Ovary (tissue), 10 donors: ENCODE data around the gene ZNF566. TPM values are rescaled to one million over a fixed set of nuclear protein-coding genes. Genes with fewer than 3 reads are reported as not detected.

ENCODE experiments used
- DNase-seq, 5 donors: peaks; one replicate each; pipeline ENCODE4 v3.0.0-alpha.2; 2019 to 2020
- H3K27ac ChIP-seq, 2 donors: fragments of 200-600 bp; one replicate each; pipeline versions ENCODE4 v1.5.1 to v1.8.0; 2019 to 2022
- H3K27me3 ChIP-seq: fragments of 200-600 bp; one replicate; pipeline ENCODE4 v1.8.0; 2022
- H3K36me3 ChIP-seq: fragments of 200-600 bp; sonication (generic); one replicate; pipeline ENCODE4 v1.5.1; 2019
- H3K4me1 ChIP-seq: one replicate; pipeline ENCODE4 v1.8.1; 2013; ENCODE audit warnings: mild to moderate bottlenecking, moderate library complexity; ENCODE audit not compliant: insufficient read depth
- H3K4me3 ChIP-seq: fragments of 200-600 bp; sonication (generic); one replicate; pipeline ENCODE4 v1.5.1; 2017
- H3K9me3 ChIP-seq, 2 donors: fragments of 200-600 bp in 1 of 2; sonication (generic) in 1 of 2; one replicate each; pipeline versions ENCODE4 v1.5.1 to v1.8.1; 2013 to 2019; ENCODE audit warnings: mild to moderate bottlenecking in 1 of 2, moderate library complexity in 1 of 2
- CTCF ChIP-seq, 3 donors: fragments of 450-650 bp in 2 of 3; fragments of 200-600 bp in 1 of 3; IDR thresholded peaks; one replicate each; pipeline versions ENCODE4 v1.5.1 to v1.8.0; 2016 to 2022; ENCODE audit warnings: antibody characterized with exemption in 3 of 3, mild to moderate bottlenecking in 1 of 3
- EP300 ChIP-seq: sonication (generic); formaldehyde crosslinking; IDR thresholded peaks from one replicate; pipeline ENCODE4 v1.6.1; 2017; ENCODE audit warnings: antibody characterized with exemption
- POLR2A ChIP-seq: fragments of 450-650 bp; IDR thresholded peaks from one replicate; pipeline ENCODE4 v1.6.1; 2017; ENCODE audit warnings: antibody characterized with exemption, mild to moderate bottlenecking, moderate library complexity
- WGBS, 3 donors: extraction: QIAGEN DNeasy Blood & Tissue Kit in 1 of 3; methylation state at CpG; one replicate each; pipeline versions ENCODE4 v1.1.5 to v1.1.7; 2013 to 2017; 5-methylcytosine and 5-hydroxymethylcytosine counted together
- intact Hi-C, 4 donors: fragments of 100-400 bp; cut with DNase I; formaldehyde crosslinking; loops; one replicate each; pipeline versions ENCODE4 v1.11.0 to v1.15.1; 2022 to 2023
- long read RNA-seq, 3 donors: library from polyadenylated mRNA in 2 of 3; unstranded in 2 of 3; transcript quantifications; one replicate each; pipeline ENCODE4 v2.0.0 and lab custom pipeline, GENCODE V29; 2021 to 2026
- polyA plus RNA-seq, 2 donors: library from polyadenylated mRNA; stranded (reverse); fragments of 200-250 nt in 1 of 2; fragments of 350-450 nt in 1 of 2; fragmentation: Illumina TruSeq in 1 of 2; extraction: RNeasy Lipid Tissue Mini Kit (QIAGEN cat#74804) in 1 of 2; gene quantifications; one replicate each; pipeline ENCODE4 v1.2.3, GENCODE V29; 2013 to 2014
- total RNA-seq, 7 donors: library from RNA; depleted of rRNA in 2 of 7; stranded (reverse); fragments of >200 nt in 2 of 7; fragmentation: NEBNext Ultra II Directional in 3 of 7; extraction: Animal tissue kit (Norgen Biotek cat#: 25700) in 3 of 7; gene quantifications; one replicate each; pipeline versions ENCODE4 v1.1.0 to v1.2.4, GENCODE V29; 2016 to 2023
- donor health status: DM: no; HTN: no; CAD: no; lungs with moderate emphysema.
- donor health status: DM: no; HTN: no; CAD: no.
- donor health status: Bipolar disorder and iron deficiency.
- donor health status: DM: yes; HTN: yes; CAD: no.
- donor health status: DM: no; HTN: no; CAD: no.
- donor health status: DM: yes; HTN: yes; CAD: no.

The ZNF566 gene
- total RNA-seq (10 to 100 TPM in 6 of 7 donors, 1 to 10 TPM in 1; 8.6 to 22.0 (median 16.4) TPM), polyA plus RNA-seq (1 to 10 TPM; 6.1 to 9.3 TPM)
- long read RNA-seq, donor 1, partial matches to known transcripts, result 2 of 12 reads
- long read RNA-seq, donor 1, other reads (novel, unspliced or antisense), result 4 of 12 reads
- long read RNA-seq, donor 2, full-length matches to known transcripts, result 6 of 6 reads
- long read RNA-seq, donor 2, partial matches to known transcripts, result 0 of 6 reads
- long read RNA-seq, donor 2, other reads (novel, unspliced or antisense), result 0 of 6 reads
- long read RNA-seq, donor 3, partial matches to known transcripts, result 0 of 11 reads
- long read RNA-seq, donor 3, other reads (novel, unspliced or antisense), result 8 of 11 reads

- Histone ChIP-seq H3K9me3 (no peaks in the 10 kb centered on the region), H3K4me3 (peak within 1 kb of the TSS; percentile 61), H3K27ac (peak within 1 kb of the TSS; percentile 88 to 89), H3K4me1 (peaks cover 3% of the 10 kb centered on the region), H3K36me3 (no peaks in the 10 kb centered on the region), H3K27me3 (no peaks in the 10 kb centered on the region)
- TF ChIP-seq POLR2A, result peak; percentile 51
- no peak for TF ChIP-seq CTCF (IDR thresholded peaks at IDR 0.05)
- no peak for TF ChIP-seq EP300
- DNase-seq, result peak; percentile 86 to 91 (median 90)
- WGBS, 3 donors, result 0 to 1% (median 0%) methylated on average over 53 of the region's 53 CpGs
- intact Hi-C loops, result no loop called here
These were observed at the start of gene ZNF566 for GRCh38 chr19:36489118-36489919. ZNF566 (minus strand) TSS chr19:36489561; CDS start chr19:36476557, 13,004 bp downstream.

GRCh38 chr19:36528921-36529518 is 39.7 kb upstream of the ZNF566 start:
- intact Hi-C loops, result no loop called here
- H3K36me3 ChIP-seq, result no peaks in the 10 kb centered on the region
- 10 to 12% (median 11%) methylated on average over 12 of the region's 12 CpGs for WGBS, 3 donors
- peaks cover 6% of the 10 kb centered on the region for H3K4me1 ChIP-seq
- peak overlapping the region in 1 of 2 donors; percentile 94 for H3K27ac ChIP-seq
- H3K9me3 ChIP-seq, result peaks cover 0 to 20% of the 10 kb centered on the region in 2 donors
- TF ChIP-seq POLR2A (no peak), EP300 (no peak), CTCF (IDR thresholded peaks at IDR 0.05) (no peak)
- peak in 1 of 5 donors; percentile 18 for DNase-seq
- H3K4me3 ChIP-seq, result peak overlapping the region; percentile 82
- H3K27me3 ChIP-seq, result no peaks in the 10 kb centered on the region

DNA sequence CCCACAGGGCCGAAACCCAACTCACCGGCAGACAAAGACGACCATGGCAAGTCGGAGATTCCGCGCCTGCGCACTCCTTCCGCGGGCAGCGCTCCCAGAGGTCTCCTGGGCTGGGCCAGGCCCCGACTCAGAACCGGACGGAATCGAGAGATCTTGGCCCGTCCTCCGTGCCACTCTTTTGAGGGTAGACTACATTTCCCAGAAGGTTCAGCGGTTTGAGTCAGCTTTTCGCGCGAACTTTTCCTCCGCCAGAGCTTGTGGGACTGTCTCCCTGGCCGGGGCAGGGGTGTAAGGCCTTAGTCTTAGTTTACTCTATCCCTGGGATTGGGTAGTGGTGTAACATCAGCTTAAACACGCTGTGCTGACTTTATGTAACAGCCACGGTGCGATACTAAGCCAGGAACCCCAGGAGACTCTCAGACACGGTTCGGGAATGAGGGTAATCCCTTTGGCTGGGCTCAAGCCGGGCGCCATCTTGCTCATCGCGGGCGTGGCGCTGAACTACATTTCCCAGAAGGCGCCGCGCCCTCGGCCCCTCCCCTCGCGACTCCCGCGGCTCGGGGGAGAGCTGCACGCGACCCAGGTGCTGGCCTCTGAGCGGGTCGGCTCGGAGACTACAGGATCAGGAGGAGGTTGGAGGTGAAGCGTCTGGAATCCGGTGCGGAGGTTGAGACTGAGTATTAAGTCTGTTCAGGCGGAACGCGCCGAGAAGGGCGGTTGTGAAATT is 39.0 kb upstream of the ZNF566 start, which contains the start of gene ZNF260:
Gene ZNF260 (minus strand): TSS at position 78 of the 727 bp plus-strand sequence. CDS start 13,033 bp downstream, outside the sequence.
- H3K4me1 ChIP-seq, result peaks cover 6% of the 10 kb centered on the region
- no peaks in the 10 kb centered on the region for H3K27me3 ChIP-seq
- intact Hi-C loops, result no loop called here
- peak within 1 kb of the TSS; percentile 94 for H3K27ac ChIP-seq
- no peaks in the 10 kb centered on the region for H3K36me3 ChIP-seq
- 0 to 1% (median 0%) methylated on average over 46 to 55 of the region's 55 CpGs for WGBS, 3 donors
- TF ChIP-seq EP300, result no peak
- peak; percentile 59 for TF ChIP-seq POLR2A
- no peak for TF ChIP-seq CTCF (IDR thresholded peaks at IDR 0.05)
- peaks cover 0 to 18% of the 10 kb centered on the region in 2 donors for H3K9me3 ChIP-seq
- peak within 1 kb of the TSS; percentile 82 for H3K4me3 ChIP-seq
- peak; percentile 97 to 98 (median 97) for DNase-seq

GRCh38 chr19:36527873-36528193 is 38.5 kb upstream of the ZNF566 start:
- Histone ChIP-seq H3K9me3 (peaks cover 0 to 19% of the 10 kb centered on the region in 2 donors), H3K4me1 (peaks cover 6% of the 10 kb centered on the region), H3K36me3 (no peaks in the 10 kb centered on the region), H3K27me3 (no peaks in the 10 kb centered on the region), H3K4me3 (peak overlapping the region; percentile 82), H3K27ac (peak overlapping the region; percentile 94)
- no peak for DNase-seq
- intact Hi-C loops, result no loop called here
- 0 to 2% (median 1%) methylated on average over 13 of the region's 13 CpGs for WGBS, 3 donors
- TF ChIP-seq CTCF (IDR thresholded peaks at IDR 0.05) (no peak), POLR2A (no peak), EP300 (no peak)
